ENCODE measurements around the gene SUDS3. TPM values are rescaled to one million over a fixed set of nuclear protein-coding genes. Genes with fewer than 3 reads are reported as not detected.

Gene SUDS3
- total and polyA plus RNA-seq, 4 donors, result 10.9 to 106 (median 17.8) TPM

DNA sequence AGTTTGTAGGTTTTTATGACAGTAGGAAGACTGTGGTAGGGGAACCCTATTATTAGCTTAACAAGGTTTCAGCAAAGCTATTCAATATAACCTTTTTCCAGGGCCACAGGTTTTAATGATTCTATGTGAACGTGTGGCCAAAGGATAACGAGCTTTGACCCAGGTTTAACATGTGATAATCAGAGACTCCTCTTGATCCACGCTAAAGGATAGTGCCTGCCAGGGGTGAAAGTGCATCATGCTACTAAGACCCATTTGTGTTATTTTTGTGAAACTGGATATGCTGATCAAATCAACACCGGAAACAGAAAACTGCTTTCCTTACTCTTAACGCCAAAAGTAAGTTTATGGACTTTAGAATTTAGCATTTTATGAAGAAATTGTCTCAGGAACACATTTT, 2.7 kb upstream of the SUDS3 start:
- DNase-seq (no peak), ATAC-seq (ENCODE audit: insufficient read depth, low FRiP score) (no peak)
- Histone ChIP-seq H3K27ac (ENCODE audit: low read depth in 1 of 2, low read length in 1 of 2) (peak overlapping the region in 1 of 2 donors; percentile 98), H3K4me1 (ENCODE audit: control insufficient read depth in 5 of 5, insufficient read depth in 5 of 5, low read length in 5 of 5) (peaks cover 0 to 32% (median 11%) of the 10 kb centered on the region in 5 donors), H3K27me3 (ENCODE audit: control insufficient read depth in 3 of 3, insufficient read depth in 3 of 3, low read length in 2 of 3) (no peaks in the 10 kb centered on the region), H3K4me3 (no peak overlapping the region), H3K9ac (ENCODE audit: insufficient read depth in 1 of 2, low read length in 2 of 2) (peak overlapping the region in 1 of 2 donors; percentile 84), H3K9me3 (ENCODE audit: control insufficient read depth in 4 of 4, insufficient read depth in 3 of 4, low read length in 3 of 4) (no peaks in the 10 kb centered on the region), H3K36me3 (ENCODE audit: control insufficient read depth in 4 of 4, insufficient read depth in 4 of 4, low read length in 4 of 4) (no peaks in the 10 kb centered on the region)
- 66 to 69% methylated on average over 5 of the region's 5 CpGs for WGBS, 2 donors
- TF ChIP-seq CTCF (IDR thresholded peaks at IDR 0.05; ENCODE audit: control extremely low read depth, extremely low read depth), result no peak

GRCh38 chr12:118374126-118374725, 2.1 kb upstream of the SUDS3 start:
- 91 to 92% methylated on average over 14 of the region's 14 CpGs for WGBS, 2 donors
- Histone ChIP-seq H3K27me3 (ENCODE audit: control insufficient read depth in 3 of 3, insufficient read depth in 3 of 3, low read length in 2 of 3) (no peaks in the 10 kb centered on the region), H3K4me3 (no peak overlapping the region), H3K9ac (ENCODE audit: insufficient read depth in 1 of 2, low read length in 2 of 2) (no peak overlapping the region), H3K4me1 (ENCODE audit: control insufficient read depth in 5 of 5, insufficient read depth in 5 of 5, low read length in 5 of 5) (peaks cover 0 to 32% (median 11%) of the 10 kb centered on the region in 5 donors), H3K36me3 (ENCODE audit: control insufficient read depth in 4 of 4, insufficient read depth in 4 of 4, low read length in 4 of 4) (peaks cover 0 to 3% (median under 1%) of the 10 kb centered on the region in 4 donors), H3K27ac (ENCODE audit: low read depth in 1 of 2, low read length in 1 of 2) (peak overlapping the region in 1 of 2 donors; percentile 98), H3K9me3 (ENCODE audit: control insufficient read depth in 4 of 4, insufficient read depth in 3 of 4, low read length in 3 of 4) (no peaks in the 10 kb centered on the region)
- DNase-seq, result no peak
- TF ChIP-seq CTCF (IDR thresholded peaks at IDR 0.05; ENCODE audit: control extremely low read depth, extremely low read depth), result no peak
- ATAC-seq (ENCODE audit: insufficient read depth, low FRiP score), result no peak

DNA sequence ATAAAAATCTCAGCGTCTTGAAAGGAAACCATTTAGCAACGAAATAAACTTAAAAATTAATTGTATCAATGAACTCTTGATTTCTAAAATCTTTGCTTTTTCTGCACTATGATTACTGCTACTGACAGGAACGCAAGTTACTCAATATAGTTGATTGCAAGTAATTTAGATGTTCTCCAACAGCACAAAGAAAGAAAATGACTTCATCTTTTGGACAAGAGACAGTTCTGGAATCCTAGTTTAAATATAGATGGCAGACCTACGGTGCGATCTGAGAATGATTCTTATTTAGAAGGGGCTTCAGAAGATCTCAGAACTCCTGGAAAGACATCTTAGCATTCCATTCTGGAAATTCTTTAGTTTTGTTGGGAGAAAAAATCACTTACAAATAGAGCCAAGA, 1.4 kb upstream of the SUDS3 start:
- WGBS, 2 donors, result 76 to 80% methylated on average over 5 of the region's 5 CpGs
- ATAC-seq (ENCODE audit: insufficient read depth, low FRiP score), result no peak
- no peak for DNase-seq
- Histone ChIP-seq H3K9ac (ENCODE audit: insufficient read depth in 1 of 2, low read length in 2 of 2) (no peak overlapping the region), H3K4me3 (no peak overlapping the region), H3K36me3 (ENCODE audit: control insufficient read depth in 4 of 4, insufficient read depth in 4 of 4, low read length in 4 of 4) (peaks cover 0 to 10% (median 3%) of the 10 kb centered on the region in 4 donors), H3K27me3 (ENCODE audit: control insufficient read depth in 3 of 3, insufficient read depth in 3 of 3, low read length in 2 of 3) (no peaks in the 10 kb centered on the region), H3K9me3 (ENCODE audit: control insufficient read depth in 4 of 4, insufficient read depth in 3 of 4, low read length in 3 of 4) (no peaks in the 10 kb centered on the region), H3K4me1 (ENCODE audit: control insufficient read depth in 5 of 5, insufficient read depth in 5 of 5, low read length in 5 of 5) (peaks cover 0 to 30% (median 11%) of the 10 kb centered on the region in 5 donors), H3K27ac (ENCODE audit: low read depth in 1 of 2, low read length in 1 of 2) (peak overlapping the region in 1 of 2 donors; percentile 98)
- no peak for TF ChIP-seq CTCF (IDR thresholded peaks at IDR 0.05; ENCODE audit: control extremely low read depth, extremely low read depth)
